Caco-2 (cell line): ENCODE measurements around the gene NOL9. TPM values are rescaled to one million over a fixed set of nuclear protein-coding genes. Genes with fewer than 3 reads are reported as not detected.

Source experiments
- BruUV-seq: library from RNA; stranded (reverse); fragments of 400-500 nt; replicated peaks from 2 replicates; lab custom pipeline; 2021; lab: Mats Ljungman, UMichigan
- CTCF ChIA-PET: fragments of 300-600 bp; sonication (Branson Sonifier 250); formaldehyde crosslinking; loops from one replicate; lab custom pipeline; 2022; ENCODE audit warnings: antibody characterized with exemption; lab: Charles Lee
- POLR2A ChIA-PET: fragments of 300-600 bp; sonication (Branson Sonifier 250); formaldehyde crosslinking; loops from one replicate; lab custom pipeline; 2022; ENCODE audit warnings: antibody characterized with exemption; lab: Charles Lee
- DNase-seq, 2 experiments: peaks; one replicate each; pipeline versions ENCODE4 v3.0.0 to v3.0.0-alpha.2; 2020 to 2022
- H3K27me3 ChIP-seq: replicated peaks from 2 replicates; pipeline ENCODE4 v1.6.0; 2011; ENCODE audit warnings: low read length; ENCODE audit not compliant: control insufficient read depth, insufficient read depth
- H3K36me3 ChIP-seq: 2 replicates; pipeline ENCODE4 v1.5.1; 2011; ENCODE audit warnings: low read length; ENCODE audit not compliant: control insufficient read depth, insufficient read depth
- H3K4me1 ChIP-seq: fragments of 250-450 bp; sonication (Bioruptor Pico); 2 replicates; pipeline ENCODE4 v1.5.1; 2020; ENCODE audit warnings: mild to moderate bottlenecking
- H3K4me3 ChIP-seq: 2 replicates; pipeline ENCODE4 v1.5.1; 2011; ENCODE audit warnings: low read depth, mild to moderate bottlenecking, control low read depth, low read length
- H3K9me3 ChIP-seq: fragments of 250-450 bp; sonication (Bioruptor Pico); 2 replicates; pipeline ENCODE4 v1.5.1; 2020; ENCODE audit warnings: mild to moderate bottlenecking, moderate library complexity
- H3K27ac Mint-ChIP-seq: one replicate; pipeline ENCODE4 v1.8.0; 2022; ENCODE audit warnings: mixed read lengths; ENCODE audit not compliant: unreplicated experiment
- H3K27me3 Mint-ChIP-seq: one replicate; pipeline ENCODE4 v1.8.0; 2022; ENCODE audit warnings: mixed read lengths; ENCODE audit not compliant: insufficient read depth, unreplicated experiment
- H3K36me3 Mint-ChIP-seq: one replicate; pipeline ENCODE4 v1.8.0; 2022; ENCODE audit warnings: mild to moderate bottlenecking, mixed read lengths; ENCODE audit not compliant: insufficient read depth, unreplicated experiment
- H3K4me1 Mint-ChIP-seq: one replicate; pipeline ENCODE4 v1.8.0; 2022; ENCODE audit warnings: low read depth, mixed read lengths; ENCODE audit not compliant: unreplicated experiment
- H3K4me3 Mint-ChIP-seq: one replicate; pipeline ENCODE4 v1.8.0; 2022; ENCODE audit warnings: mild to moderate bottlenecking, moderate library complexity, mixed read lengths; ENCODE audit not compliant: unreplicated experiment
- H3K9me3 Mint-ChIP-seq: one replicate; pipeline ENCODE4 v1.8.0; 2022; ENCODE audit warnings: mixed read lengths; ENCODE audit not compliant: unreplicated experiment
- CTCF ChIP-seq, 2 experiments: fragments of 200-600 bp in 1 of 2; IDR thresholded peaks; 1 replicate in 1 of 2; 2 replicates in 1 of 2; pipeline versions ENCODE4 v1.5.1 to v1.8.0; 2011 to 2022; ENCODE audit warnings: antibody characterized with exemption in 1 of 2, control low read depth in 1 of 2, inconsistent platforms in 1 of 2, low read depth in 1 of 2, low read length in 1 of 2, mild to moderate bottlenecking in 1 of 2, moderate library complexity in 1 of 2; ENCODE audit not compliant: insufficient read depth in 1 of 2, severe bottlenecking in 1 of 2, unreplicated experiment in 1 of 2
- intact Hi-C: fragments of 100-400 bp; cut with micrococcal nuclease; formaldehyde crosslinking; loops from one replicate; pipeline ENCODE4 v1.10.0; 2022; ENCODE audit not compliant: unreplicated experiment
- total RNA-seq: library from RNA; stranded (reverse); gene quantifications from 2 replicates; pipeline ENCODE4 v1.2.3, GENCODE V29; 2022

The NOL9 gene
- total RNA-seq, 1 experiment from 2014 or later, result 33.6 TPM

DNA sequence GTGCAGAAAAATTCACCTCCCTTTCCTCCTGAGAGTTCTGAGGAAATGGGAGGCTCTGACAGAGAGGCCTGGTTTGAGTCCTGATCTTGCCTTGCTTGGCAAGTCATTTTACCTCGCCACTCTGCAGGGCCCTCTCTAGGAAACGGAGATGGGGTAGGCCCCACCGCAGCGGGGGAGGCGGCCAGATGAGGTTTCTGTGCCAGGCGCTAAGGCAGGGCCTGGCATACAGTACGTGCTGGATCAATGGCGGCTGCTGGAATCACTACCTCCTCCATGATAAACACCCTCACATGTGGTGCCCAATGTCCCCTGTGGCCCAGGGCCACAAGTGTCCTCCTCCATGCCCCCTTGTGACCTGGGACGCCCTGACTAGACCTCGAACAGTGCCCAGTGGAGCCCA is 62.3 kb downstream of the NOL9 start:
- Mint-ChIP-seq H3K4me3 (peak overlapping the region; percentile 88), H3K27me3 (no peaks in the 10 kb centered on the region), H3K9me3 (no peaks in the 10 kb centered on the region), H3K27ac (peak overlapping the region; percentile 84), H3K4me1 (peaks cover 9% of the 10 kb centered on the region), H3K36me3 (no peaks in the 10 kb centered on the region)
- Histone ChIP-seq H3K4me3 (no peak overlapping the region; the same call in 1 of the 2 replicates), H3K36me3 (no peaks in the 10 kb centered on the region), H3K9me3 (no peaks in the 10 kb centered on the region), H3K4me1 (peaks cover 16% of the 10 kb centered on the region), H3K27me3 (no peaks in the 10 kb centered on the region)
- BruUV-seq, result no TSS peak
- POLR2A ChIA-PET, result no interaction called here
- CTCF ChIA-PET, result interaction anchor here (0.8 kb wide), 1 partner anchor 68 kb away, joined by 3 read pairs; no protein-coding TSS in a partner anchor
- intact Hi-C loops, result loop anchor here (5.0 to 10.0 kb wide), 2 partner anchors 113 to 245 kb away; partner anchors contain the start of gene KLHL21
- TF ChIP-seq CTCF (IDR thresholded peaks at IDR 0.05; ENCODE audit: insufficient read depth in 1 of 2, low read depth in 1 of 2, low read length in 1 of 2, severe bottlenecking in 1 of 2, unreplicated experiment in 1 of 2), result no peak
- DNase-seq, result no peak

- no peaks in the 10 kb centered on the region for H3K36me3 Mint-ChIP-seq
- no peaks in the 10 kb centered on the region for H3K27me3 ChIP-seq
- H3K9me3 ChIP-seq, result no peaks in the 10 kb centered on the region
- H3K27ac Mint-ChIP-seq, result peak within 1 kb of the TSS; percentile 84
- POLR2A ChIA-PET, result no interaction called here
- intact Hi-C loops, result loop anchor here (5.0 to 10.0 kb wide), 2 partner anchors 113 to 244 kb away; partner anchors contain the start of gene KLHL21
- H3K36me3 ChIP-seq, result no peaks in the 10 kb centered on the region
- H3K4me1 Mint-ChIP-seq, result peaks cover 9% of the 10 kb centered on the region
- peaks cover 11% of the 10 kb centered on the region; the same call in 1 of the 2 replicates for H3K4me1 ChIP-seq
- H3K27me3 Mint-ChIP-seq, result no peaks in the 10 kb centered on the region
- no TSS peak for BruUV-seq
- DNase-seq, result no peak
- peak within 1 kb of the TSS; percentile 53 for H3K4me3 ChIP-seq
- H3K4me3 Mint-ChIP-seq, result peak within 1 kb of the TSS; percentile 88
- no peaks in the 10 kb centered on the region for H3K9me3 Mint-ChIP-seq
- no peak for TF ChIP-seq CTCF (IDR thresholded peaks at IDR 0.05; ENCODE audit: insufficient read depth in 1 of 2, low read depth in 1 of 2, low read length in 1 of 2, severe bottlenecking in 1 of 2, unreplicated experiment in 1 of 2)
- CTCF ChIA-PET, result interaction anchor here (0.6 to 3.2 kb wide), 4 partner anchors 68 to 246 kb away, joined by 3 to 16 read pairs (median 3); partner anchors contain the start of gene HES2
These were observed 62.8 kb downstream of the NOL9 start, which contains the start of gene PLEKHG5 for GRCh38 chr1:6491480-6491962. TSS of gene PLEKHG5 (minus strand) at chr1:6491667. CDS start at chr1:6477571, 14,096 bp downstream.

- Mint-ChIP-seq H3K27me3 (no peaks in the 10 kb centered on the region), H3K36me3 (no peaks in the 10 kb centered on the region), H3K4me1 (peaks cover 9% of the 10 kb centered on the region), H3K4me3 (peak overlapping the region; percentile 88), H3K27ac (peak overlapping the region; percentile 84), H3K9me3 (no peaks in the 10 kb centered on the region)
- BruUV-seq, result TSS peak; percentile 70
- Histone ChIP-seq H3K27me3 (no peaks in the 10 kb centered on the region), H3K36me3 (no peaks in the 10 kb centered on the region), H3K4me1 (peaks cover 10% of the 10 kb centered on the region; the same call in 1 of the 2 replicates), H3K4me3 (peak overlapping the region; percentile 53), H3K9me3 (no peaks in the 10 kb centered on the region)
- ChIA-PET CTCF (interaction anchor here (0.6 to 3.2 kb wide), 3 partner anchors 68 to 246 kb away, joined by 3 to 16 read pairs (median 3); partner anchors contain the start of gene HES2), POLR2A (no interaction called here)
- DNase-seq, result no peak
- intact Hi-C loops, result loop anchor here (5.0 to 10.0 kb wide), 2 partner anchors 114 to 244 kb away; partner anchors contain the start of gene KLHL21
- no peak for TF ChIP-seq CTCF (IDR thresholded peaks at IDR 0.05; ENCODE audit: insufficient read depth in 1 of 2, low read depth in 1 of 2, low read length in 1 of 2, severe bottlenecking in 1 of 2, unreplicated experiment in 1 of 2)
These were observed 63.2 kb downstream of the NOL9 start for GRCh38 chr1:6491081-6491449.
